Liver (tissue), 9 donors: ENCODE measurements around the gene ADAMTS14. TPM values are rescaled to one million over a fixed set of nuclear protein-coding genes. Genes with fewer than 3 reads are reported as not detected.

ENCODE experiments used
- DNase-seq: peaks from one replicate; pipeline ENCODE4 v3.0.0-alpha.2; 2017; ENCODE audit warnings: low spot score
- H3K27ac ChIP-seq, 2 donors: one replicate each; pipeline ENCODE4 v1.7.0; 2013; ENCODE audit warnings: inconsistent platforms in 2 of 2, low read length in 2 of 2, control low read depth in 1 of 2, low read depth in 1 of 2, mild to moderate bottlenecking in 1 of 2
- H3K27me3 ChIP-seq, 4 donors: one replicate each; pipeline versions ENCODE4 v1.6.1 to v1.7.0; 2013; ENCODE audit warnings: low read length in 3 of 4, inconsistent platforms in 1 of 4, mild to moderate bottlenecking in 1 of 4, moderate library complexity in 1 of 4; ENCODE audit not compliant: control insufficient read depth in 4 of 4, insufficient read depth in 4 of 4
- H3K36me3 ChIP-seq, 4 donors: one replicate each; pipeline versions ENCODE4 v1.6.1 to v1.7.0; 2013; ENCODE audit warnings: low read length in 3 of 4, mild to moderate bottlenecking in 3 of 4, low read depth in 1 of 4, moderate library complexity in 1 of 4; ENCODE audit not compliant: control insufficient read depth in 4 of 4, insufficient read depth in 3 of 4
- H3K4me1 ChIP-seq, 4 donors: one replicate each; pipeline versions ENCODE4 v1.6.1 to v1.7.0; 2013; ENCODE audit warnings: low read length in 3 of 4, mild to moderate bottlenecking in 3 of 4, moderate library complexity in 1 of 4; ENCODE audit not compliant: control insufficient read depth in 4 of 4, insufficient read depth in 4 of 4
- H3K4me3 ChIP-seq, 3 donors: one replicate each; pipeline versions ENCODE4 v1.6.1 to v1.7.0; 2013; ENCODE audit warnings: low read length in 3 of 3, control low read depth in 1 of 3, low read depth in 1 of 3, mild to moderate bottlenecking in 1 of 3
- H3K9ac ChIP-seq, 2 donors: one replicate each; pipeline ENCODE4 v1.7.0; 2013; ENCODE audit warnings: low read length in 2 of 2, mild to moderate bottlenecking in 2 of 2, moderate library complexity in 2 of 2, control low read depth in 1 of 2, low read depth in 1 of 2
- H3K9me3 ChIP-seq, 4 donors: one replicate each; pipeline versions ENCODE4 v1.6.1 to v1.7.0; 2013; ENCODE audit warnings: low read length in 3 of 4; ENCODE audit not compliant: control insufficient read depth in 4 of 4
- CTCF ChIP-seq: fragments of 150-350 bp; IDR thresholded peaks from 2 replicates; pipeline ENCODE4 v1.5.1; 2017; ENCODE audit warnings: improper control_type of control experiment, low read depth, low read length; ENCODE audit not compliant: missing input control
- FOXA1 ChIP-seq: IDR thresholded peaks from 2 replicates; pipeline ENCODE4 v1.6.1; 2016; ENCODE audit warnings: antibody characterized with exemption
- FOXA2 ChIP-seq: IDR thresholded peaks from 2 replicates; pipeline ENCODE4 v1.6.1; 2016; ENCODE audit warnings: antibody characterized with exemption
- GABPA ChIP-seq, 2 donors: IDR thresholded peaks in 1 of 2; conservative IDR thresholded peaks in 1 of 2; 2 replicates each; pipeline ENCODE4 v1.6.1; 2016; ENCODE audit warnings: antibody characterized with exemption in 2 of 2, mild to moderate bottlenecking in 1 of 2, moderate library complexity in 1 of 2
- HNF4A ChIP-seq, 2 donors: conservative IDR thresholded peaks; 2 replicates each; pipeline ENCODE4 v1.6.1; 2016; ENCODE audit warnings: antibody characterized with exemption in 2 of 2, mild to moderate bottlenecking in 2 of 2
- HNF4G ChIP-seq: IDR thresholded peaks from 2 replicates; pipeline ENCODE4 v1.6.1; 2016; ENCODE audit warnings: antibody characterized with exemption
- JUND ChIP-seq, 2 donors: IDR thresholded peaks; 2 replicates each; pipeline ENCODE4 v1.6.1; 2016; ENCODE audit warnings: antibody characterized with exemption in 2 of 2
- NR2F2 ChIP-seq: IDR thresholded peaks from 2 replicates; pipeline ENCODE4 v1.6.1; 2016; ENCODE audit warnings: antibody characterized with exemption
- RAD21 ChIP-seq, 2 donors: IDR thresholded peaks; 2 replicates each; pipeline ENCODE4 v1.6.1; 2016; ENCODE audit warnings: antibody characterized with exemption in 2 of 2, mild to moderate bottlenecking in 2 of 2
- REST ChIP-seq: IDR thresholded peaks from 2 replicates; pipeline ENCODE4 v1.6.1; 2016; ENCODE audit warnings: antibody characterized with exemption, mild to moderate bottlenecking
- RXRA ChIP-seq, 2 donors: IDR thresholded peaks; 2 replicates each; pipeline ENCODE4 v1.6.1; 2017 to 2018; ENCODE audit warnings: antibody characterized with exemption in 2 of 2, mild to moderate bottlenecking in 1 of 2
- SP1 ChIP-seq: IDR thresholded peaks from 2 replicates; pipeline ENCODE4 v1.6.1; 2018; ENCODE audit warnings: antibody characterized with exemption, mild to moderate bottlenecking
- TAF1 ChIP-seq: conservative IDR thresholded peaks from 2 replicates; pipeline ENCODE4 v1.6.1; 2016; ENCODE audit warnings: antibody characterized with exemption, mild to moderate bottlenecking
- YY1 ChIP-seq: IDR thresholded peaks from 2 replicates; pipeline ENCODE4 v1.6.1; 2016; ENCODE audit warnings: antibody characterized with exemption, mild to moderate bottlenecking
- ZBTB33 ChIP-seq: IDR thresholded peaks from 2 replicates; pipeline ENCODE4 v1.6.1; 2016; ENCODE audit warnings: antibody characterized with exemption
- whole genome bisulfite sequencing: extraction: QIAGEN DNeasy Blood & Tissue Kit; methylation state at CpG from one replicate; pipeline ENCODE4 v1.1.7; 2013; 5-methylcytosine and 5-hydroxymethylcytosine counted together
- polyA plus RNA-seq, 2 donors: library from polyadenylated mRNA; stranded (reverse) in 1 of 2; unstranded in 1 of 2; fragments of 200-250 nt in 1 of 2; fragments of >200 nt in 1 of 2; fragmentation: Nextera tagmentation in 1 of 2; extraction: Ambion mirVana in 1 of 2; gene quantifications; one replicate each; pipeline versions ENCODE4 v1.2.1 to v1.2.3, GENCODE V29; 2013 to 2015
- total RNA-seq, 2 donors: library from RNA; depleted of rRNA; stranded (reverse); fragments of >200 nt; gene quantifications; one replicate each; pipeline ENCODE4 v1.2.3, GENCODE V29; 2014
- donor health status: healthy.
- donor health status: healthy.
- donor health status: healthy.
- donor health status: healthy.
- donor health status: healthy.

Gene ADAMTS14
- total and polyA plus RNA-seq, 4 donors = 0.09 to 0.33 (median 0.13) TPM

DNA sequence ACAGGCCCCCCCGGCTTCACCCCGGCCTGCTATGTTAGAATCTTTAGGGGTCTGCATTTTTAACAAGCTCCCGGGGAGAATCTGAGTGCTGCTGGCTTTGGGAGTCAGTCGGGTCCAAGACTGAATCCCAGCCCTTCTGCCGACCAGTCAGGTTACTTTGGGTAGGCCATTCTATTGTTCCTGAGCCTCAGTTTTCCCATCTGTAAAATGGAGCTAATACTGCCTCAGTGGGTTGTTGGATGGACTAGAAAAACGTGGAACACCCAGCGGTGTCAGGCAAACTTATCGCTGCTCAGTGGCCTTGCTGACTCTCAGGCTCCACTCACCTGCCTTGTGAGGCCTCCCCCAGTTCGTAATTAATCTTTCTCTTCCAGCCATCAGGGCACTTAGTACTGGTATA is 101.2 kb downstream of the ADAMTS14 start:
- no peak overlapping the region for H3K9ac ChIP-seq
- WGBS = 90% methylated on average over 9 of the region's 9 CpGs

More for the DNA sequence above, 101.2 kb downstream of the ADAMTS14 start:
- Histone ChIP-seq H3K4me1 (no peaks in the 10 kb centered on the region), H3K27me3 (no peaks in the 10 kb centered on the region), H3K9me3 (no peaks in the 10 kb centered on the region), H3K4me3 (no peak overlapping the region), H3K36me3 (no peaks in the 10 kb centered on the region), H3K27ac (no peak overlapping the region)
- no peak for DNase-seq
- no peak for TF ChIP-seq HNF4A (conservative IDR thresholded peaks at IDR 0.05)
- no peak for TF ChIP-seq FOXA2
- no peak for TF ChIP-seq TAF1
- no peak for TF ChIP-seq RAD21 (IDR thresholded peaks at IDR 0.05)
- TF ChIP-seq NR2F2 = no peak
- no peak for TF ChIP-seq YY1
- no peak for TF ChIP-seq JUND (IDR thresholded peaks at IDR 0.05)
- no peak for TF ChIP-seq SP1
- no peak for TF ChIP-seq CTCF
- TF ChIP-seq REST = no peak
- no peak for TF ChIP-seq RXRA (IDR thresholded peaks at IDR 0.05)
- TF ChIP-seq HNF4G = no peak
- no peak for TF ChIP-seq ZBTB33
- no peak for TF ChIP-seq GABPA (IDR thresholded peaks at IDR 0.05 in 1 of 2, conservative IDR thresholded peaks at IDR 0.05 in 1 of 2)
- no peak for TF ChIP-seq FOXA1
